GM23338 (cell line): ENCODE data around the gene POLR1C. TPM values are rescaled to one million over a fixed set of nuclear protein-coding genes. Genes with fewer than 3 reads are reported as not detected.

Source experiments
- ATAC-seq: fragments of 200-7000 bp; cut with Tn5 transposase; 3 replicates; pipeline ENCODE4 v1.9.1; 2020
- DNase-seq: peaks from one replicate; pipeline ENCODE4 v3.0.0-alpha.2; 2015; ENCODE audit warnings: low spot score
- H2AFZ ChIP-seq: fragments of 200-600 bp; sonication (generic); 2 replicates; pipeline ENCODE4 v1.8.0; 2016; ENCODE audit warnings: antibody characterized with exemption, mild to moderate bottlenecking, moderate library complexity
- H3F3A ChIP-seq: fragments of 200-600 bp; sonication (generic); replicated peaks from 2 replicates; pipeline ENCODE4 v1.8.0; 2017; ENCODE audit warnings: antibody characterized with exemption, mixed run types, low read depth
- H3K27ac ChIP-seq: fragments of 200-600 bp; sonication (generic); 2 replicates; pipeline ENCODE4 v1.6.1; 2016; ENCODE audit warnings: low read depth
- H3K27me3 ChIP-seq: fragments of 200-600 bp; sonication (generic); 2 replicates; pipeline ENCODE4 v1.8.0; 2016; ENCODE audit warnings: mild to moderate bottlenecking, mixed run types, moderate library complexity; ENCODE audit not compliant: insufficient read depth
- H3K36me3 ChIP-seq: fragments of 200-600 bp; sonication (generic); 2 replicates; pipeline ENCODE4 v1.8.0; 2016; ENCODE audit warnings: mild to moderate bottlenecking; ENCODE audit not compliant: insufficient read depth
- H3K4me1 ChIP-seq: fragments of 200-600 bp; sonication (generic); 2 replicates; pipeline ENCODE4 v1.8.0; 2016; ENCODE audit warnings: mild to moderate bottlenecking, moderate library complexity; ENCODE audit not compliant: insufficient read depth
- H3K4me2 ChIP-seq: fragments of 200-600 bp; sonication (generic); 2 replicates; pipeline ENCODE4 v1.7.1; 2017; ENCODE audit warnings: mixed run types
- H3K4me3 ChIP-seq: fragments of 200-600 bp; sonication (generic); 2 replicates; pipeline ENCODE4 v1.6.1; 2016; ENCODE audit warnings: mixed run types
- H3K79me2 ChIP-seq: fragments of 200-600 bp; sonication (generic); replicated peaks from 2 replicates; pipeline ENCODE4 v1.8.0; 2017; ENCODE audit warnings: mild to moderate bottlenecking; ENCODE audit not compliant: insufficient read depth
- H3K9me2 ChIP-seq: fragments of 200-600 bp; sonication (generic); 2 replicates; pipeline ENCODE4 v1.8.0; 2017; ENCODE audit not compliant: insufficient read depth
- H4K20me1 ChIP-seq: fragments of 200-600 bp; sonication (generic); replicated peaks from 2 replicates; pipeline ENCODE4 v1.8.0; 2017; ENCODE audit warnings: mild to moderate bottlenecking; ENCODE audit not compliant: insufficient read depth
- H3K27ac Mint-ChIP-seq: 2 replicates; pipeline ENCODE4 v1.8.0; 2020; ENCODE audit warnings: inconsistent platforms, mild to moderate bottlenecking, moderate library complexity, mixed read lengths
- H3K27me3 Mint-ChIP-seq: 3 replicates; pipeline ENCODE4 v1.8.0; 2022; ENCODE audit warnings: low read depth, mild to moderate bottlenecking, moderate library complexity, mixed read lengths, inconsistent platforms; ENCODE audit not compliant: insufficient read depth, poor library complexity
- H3K36me3 Mint-ChIP-seq: 3 replicates; pipeline ENCODE4 v1.8.0; 2021; ENCODE audit warnings: low read depth, mild to moderate bottlenecking, inconsistent platforms, moderate library complexity, mixed read lengths
- H3K4me1 Mint-ChIP-seq: 3 replicates; pipeline ENCODE4 v1.8.0; 2020; ENCODE audit warnings: mild to moderate bottlenecking, inconsistent platforms, mixed read lengths
- H3K4me3 Mint-ChIP-seq: 3 replicates; pipeline ENCODE4 v1.8.0; 2021; ENCODE audit warnings: moderate library complexity, mild to moderate bottlenecking, inconsistent platforms, mixed read lengths
- H3K9me3 Mint-ChIP-seq: 3 replicates; pipeline ENCODE4 v1.8.0; 2020; ENCODE audit warnings: moderate library complexity, mild to moderate bottlenecking, inconsistent platforms, mixed read lengths
- CREB1 ChIP-seq: fragments of 250-450 bp; sonication (Bioruptor Pico); IDR thresholded peaks from 2 replicates; pipeline ENCODE4 v1.5.0; 2020; ENCODE audit warnings: low read depth, mild to moderate bottlenecking, moderate library complexity
- JUNB ChIP-seq: IDR thresholded peaks from one replicate; pipeline ENCODE4 v1.6.1; 2016; ENCODE audit warnings: antibody characterized with exemption; ENCODE audit not compliant: unreplicated experiment
- NANOG ChIP-seq: IDR thresholded peaks from 2 replicates; pipeline ENCODE4 v1.6.1; 2016; ENCODE audit warnings: antibody characterized with exemption, borderline replicate concordance
- STAT1 ChIP-seq: IDR thresholded peaks from one replicate; pipeline ENCODE4 v1.6.1; 2016; ENCODE audit warnings: antibody characterized with exemption; ENCODE audit not compliant: unreplicated experiment
- polyA plus RNA-seq: library from polyadenylated mRNA; unstranded; fragments of >200 nt; fragmentation: Nextera tagmentation; extraction: Ambion mirVana; gene quantifications from 2 replicates; pipeline ENCODE4 v1.2.1, GENCODE V29; 2016
- total RNA-seq: library from RNA; depleted of rRNA; stranded (reverse); fragments of >200 nt; shearing (Covaris generic); gene quantifications from 2 replicates; pipeline ENCODE4 v1.2.3, GENCODE V29; 2014
- TF ChIP-seq, protein P1 (sequence below): IDR thresholded peaks from one replicate; pipeline ENCODE4 v1.6.1; 2018; ENCODE audit warnings: antibody characterized with exemption; ENCODE audit not compliant: unreplicated experiment

POLR1C gene
- total and polyA plus RNA-seq, 2 experiments from 2014 or later: 26.6 to 47.0 TPM

DNA sequence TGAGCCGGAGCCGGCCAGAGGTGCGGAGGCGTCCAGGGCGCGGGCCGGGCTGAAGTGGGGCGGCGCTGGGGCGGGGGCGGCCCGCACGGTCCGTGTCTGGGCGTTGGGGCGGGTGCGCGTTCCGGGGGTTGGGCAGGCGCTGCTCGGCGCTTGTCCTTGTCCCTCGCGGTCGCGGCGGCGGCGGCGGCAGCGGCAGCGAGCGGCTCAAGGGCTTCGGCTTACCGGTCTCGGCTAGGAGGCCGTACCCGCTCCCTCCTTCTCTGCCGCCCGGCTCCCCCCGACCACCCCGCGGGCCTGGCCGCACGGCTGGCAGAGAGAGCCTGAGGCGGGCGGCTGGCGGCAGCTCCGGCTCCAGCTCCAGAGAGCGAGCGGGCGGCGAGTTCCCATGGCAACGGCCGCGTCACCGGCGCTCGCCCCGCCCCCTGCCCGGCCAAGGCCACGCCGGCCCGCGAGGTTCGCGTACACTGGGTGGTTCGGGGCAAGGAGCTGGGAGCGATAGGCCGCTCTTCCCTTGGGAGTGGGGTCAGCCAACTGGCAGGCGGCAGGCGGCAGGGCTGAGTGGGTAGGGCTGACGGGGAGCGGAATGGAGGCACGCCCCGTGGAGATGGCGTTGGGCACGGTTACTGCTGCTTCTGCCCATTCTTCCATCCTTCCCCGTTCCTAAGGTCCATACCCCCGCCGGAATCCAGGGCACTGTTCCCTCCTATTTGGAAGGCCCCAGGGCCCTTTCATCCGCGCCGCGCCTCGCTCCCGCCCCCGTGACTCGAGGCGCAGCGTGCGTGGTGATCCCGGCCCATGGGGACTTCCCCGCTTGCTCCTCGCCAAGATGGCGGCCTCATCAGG lies 6.7 kb upstream of the POLR1C start, which contains the start of gene LRRC73:
TSS of gene LRRC73 (minus strand) at position 363 of the 843 bp plus-strand sequence. CDS start 561 bp downstream, outside the sequence.
- peaks cover 3% of the 10 kb centered on the region for H4K20me1 ChIP-seq
- H3K27ac ChIP-seq: peak within 1 kb of the TSS; percentile 55; the same call in 1 of the 2 replicates
- peak within 1 kb of the TSS; percentile 81 for H3K4me3 ChIP-seq
- TF ChIP-seq NANOG: no peak
- peak; percentile 88 for TF ChIP-seq CREB1 (CRISPR knock-in tag)
- peaks cover 22% of the 10 kb centered on the region for H3K36me3 ChIP-seq
- Mint-ChIP-seq H3K27me3 (peaks cover 39% of the 10 kb centered on the region), H3K4me1 (peaks cover 36% of the 10 kb centered on the region), H3K4me3 (peak within 1 kb of the TSS; percentile 79), H3K9me3 (peaks cover 3% of the 10 kb centered on the region; the same call in 2 of the 3 replicates), H3K27ac (0 out of 2 replicates have a peak within 1 kb of the TSS, but pooled peaks have one; percentile 62), H3K36me3 (peaks cover 40% of the 10 kb centered on the region)
- H3K27me3 ChIP-seq: peaks cover 26% of the 10 kb centered on the region
- peaks cover 22% of the 10 kb centered on the region for H3F3A ChIP-seq
- DNase-seq (peak; percentile 82), ATAC-seq (peak; percentile 67)
- peaks cover 10% of the 10 kb centered on the region for H3K79me2 ChIP-seq
- H3K4me2 ChIP-seq: peak within 1 kb of the TSS; percentile 95
- H2AFZ ChIP-seq: peak within 1 kb of the TSS; percentile 76
- H3K4me1 ChIP-seq: peaks cover 12% of the 10 kb centered on the region; the same call in 1 of the 2 replicates
- H3K9me2 ChIP-seq: no peaks in the 10 kb centered on the region

DNA sequence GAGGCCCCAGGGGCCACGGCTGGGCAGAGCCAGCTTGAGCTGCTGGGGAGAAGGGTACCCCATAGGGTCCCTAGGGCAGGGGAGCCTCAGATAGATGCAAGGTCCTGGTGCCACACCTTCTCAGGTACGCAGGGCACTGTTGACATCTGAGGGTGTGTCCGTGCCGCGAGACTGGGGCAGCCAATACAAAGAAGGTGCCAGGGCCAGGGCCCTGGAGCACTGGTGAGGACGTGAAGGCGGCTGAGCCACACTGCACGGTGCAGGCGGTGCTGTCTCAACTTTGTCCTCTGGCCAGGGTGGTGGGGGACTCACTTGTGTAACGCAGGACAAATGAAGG lies 6.1 kb upstream of the POLR1C start:
- Mint-ChIP-seq H3K27ac (0 out of 2 replicates have a peak overlapping the region, but pooled peaks have one; percentile 62), H3K9me3 (peaks cover 3% of the 10 kb centered on the region; the same call in 2 of the 3 replicates), H3K27me3 (peaks cover 37% of the 10 kb centered on the region), H3K4me1 (peaks cover 39% of the 10 kb centered on the region), H3K4me3 (peak overlapping the region; percentile 79), H3K36me3 (peaks cover 40% of the 10 kb centered on the region)
- H3K4me2 ChIP-seq: peak overlapping the region; percentile 95
- no peak overlapping the region for H2AFZ ChIP-seq
- no peak for DNase-seq
- H3K4me3 ChIP-seq: peak overlapping the region; percentile 81
- ATAC-seq: peak; percentile 19
- peaks cover 14% of the 10 kb centered on the region for H3K4me1 ChIP-seq
- H3K27ac ChIP-seq: peak overlapping the region; percentile 55; the same call in 1 of the 2 replicates
- TF ChIP-seq STAT1 (no peak), JUNB (no peak)
- TF ChIP-seq, protein P1, sequence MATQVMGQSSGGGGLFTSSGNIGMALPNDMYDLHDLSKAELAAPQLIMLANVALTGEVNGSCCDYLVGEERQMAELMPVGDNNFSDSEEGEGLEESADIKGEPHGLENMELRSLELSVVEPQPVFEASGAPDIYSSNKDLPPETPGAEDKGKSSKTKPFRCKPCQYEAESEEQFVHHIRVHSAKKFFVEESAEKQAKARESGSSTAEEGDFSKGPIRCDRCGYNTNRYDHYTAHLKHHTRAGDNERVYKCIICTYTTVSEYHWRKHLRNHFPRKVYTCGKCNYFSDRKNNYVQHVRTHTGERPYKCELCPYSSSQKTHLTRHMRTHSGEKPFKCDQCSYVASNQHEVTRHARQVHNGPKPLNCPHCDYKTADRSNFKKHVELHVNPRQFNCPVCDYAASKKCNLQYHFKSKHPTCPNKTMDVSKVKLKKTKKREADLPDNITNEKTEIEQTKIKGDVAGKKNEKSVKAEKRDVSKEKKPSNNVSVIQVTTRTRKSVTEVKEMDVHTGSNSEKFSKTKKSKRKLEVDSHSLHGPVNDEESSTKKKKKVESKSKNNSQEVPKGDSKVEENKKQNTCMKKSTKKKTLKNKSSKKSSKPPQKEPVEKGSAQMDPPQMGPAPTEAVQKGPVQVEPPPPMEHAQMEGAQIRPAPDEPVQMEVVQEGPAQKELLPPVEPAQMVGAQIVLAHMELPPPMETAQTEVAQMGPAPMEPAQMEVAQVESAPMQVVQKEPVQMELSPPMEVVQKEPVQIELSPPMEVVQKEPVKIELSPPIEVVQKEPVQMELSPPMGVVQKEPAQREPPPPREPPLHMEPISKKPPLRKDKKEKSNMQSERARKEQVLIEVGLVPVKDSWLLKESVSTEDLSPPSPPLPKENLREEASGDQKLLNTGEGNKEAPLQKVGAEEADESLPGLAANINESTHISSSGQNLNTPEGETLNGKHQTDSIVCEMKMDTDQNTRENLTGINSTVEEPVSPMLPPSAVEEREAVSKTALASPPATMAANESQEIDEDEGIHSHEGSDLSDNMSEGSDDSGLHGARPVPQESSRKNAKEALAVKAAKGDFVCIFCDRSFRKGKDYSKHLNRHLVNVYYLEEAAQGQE: no peak
- peaks cover 16% of the 10 kb centered on the region for H3K79me2 ChIP-seq
- H3K27me3 ChIP-seq: peaks cover 26% of the 10 kb centered on the region
- no peaks in the 10 kb centered on the region for H3K9me2 ChIP-seq
- H3K36me3 ChIP-seq: peaks cover 24% of the 10 kb centered on the region
- H4K20me1 ChIP-seq: peaks cover 3% of the 10 kb centered on the region
- peaks cover 22% of the 10 kb centered on the region for H3F3A ChIP-seq
